Measurements from ENCODE around the gene KAZN. TPM values are rescaled to one million over a fixed set of nuclear protein-coding genes. Genes with fewer than 3 reads are reported as not detected.

KAZN gene
- total and polyA plus RNA-seq, 3 donors from 2014 or later, result 12.1 to 14.6 (median 13.8) TPM

DNA sequence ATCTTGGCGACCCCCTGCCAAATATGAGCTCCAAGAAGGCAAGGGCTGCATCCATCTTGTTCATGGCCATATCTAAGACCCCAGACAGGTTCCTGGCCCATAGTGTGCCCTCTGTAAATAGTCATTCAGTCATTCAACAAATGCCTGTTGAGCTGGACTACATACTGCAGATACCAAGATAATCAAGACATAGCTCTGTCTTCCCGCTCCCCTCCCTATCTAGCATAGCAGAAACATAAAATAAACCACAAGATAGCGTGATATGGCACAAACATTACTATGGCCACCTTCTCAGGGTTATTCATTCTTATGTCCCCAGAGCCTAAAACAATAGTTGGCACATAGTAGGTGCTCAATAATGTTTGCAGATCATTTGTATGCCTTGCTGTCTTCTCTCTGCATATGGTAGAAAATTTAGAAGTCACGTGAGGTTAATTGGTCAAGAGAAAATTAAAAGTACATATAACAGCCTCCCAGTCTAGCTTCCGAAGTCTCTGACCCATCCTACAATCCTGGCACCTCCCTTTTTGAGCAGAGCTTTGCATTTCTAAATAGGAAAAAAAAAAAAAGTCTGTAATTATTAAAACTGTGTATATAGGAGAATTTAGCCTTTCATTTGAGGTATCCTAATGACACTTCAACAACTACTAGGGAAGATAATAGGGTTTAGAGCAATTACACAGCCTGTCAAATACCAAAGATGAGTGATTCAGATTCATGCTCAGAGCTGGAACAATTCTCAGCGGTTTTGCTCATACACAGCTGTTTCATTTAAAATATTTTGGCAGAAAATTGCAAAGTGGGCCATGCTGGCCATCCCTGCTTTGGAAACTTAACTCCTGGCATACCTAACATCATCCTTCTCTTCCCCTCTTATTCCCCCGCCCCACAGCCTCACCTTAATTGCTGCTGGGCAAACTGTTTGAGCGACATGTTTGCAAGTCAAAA, 219.0 kb downstream of the KAZN start:
- H3K4me1 ChIP-seq, result no peaks in the 10 kb centered on the region
- intact Hi-C loops (cut with DNase I; ENCODE audit: low total_unique reads), result no loop called here
- H3K9me3 ChIP-seq, result no peaks in the 10 kb centered on the region
- WGBS, 2 donors, result 83 to 88% methylated on average over 8 of the region's 8 CpGs
- H3K27ac ChIP-seq, result no peak overlapping the region
- no peak for TF ChIP-seq POLR2A (IDR thresholded peaks at IDR 0.05)
- TF ChIP-seq, protein P1, sequence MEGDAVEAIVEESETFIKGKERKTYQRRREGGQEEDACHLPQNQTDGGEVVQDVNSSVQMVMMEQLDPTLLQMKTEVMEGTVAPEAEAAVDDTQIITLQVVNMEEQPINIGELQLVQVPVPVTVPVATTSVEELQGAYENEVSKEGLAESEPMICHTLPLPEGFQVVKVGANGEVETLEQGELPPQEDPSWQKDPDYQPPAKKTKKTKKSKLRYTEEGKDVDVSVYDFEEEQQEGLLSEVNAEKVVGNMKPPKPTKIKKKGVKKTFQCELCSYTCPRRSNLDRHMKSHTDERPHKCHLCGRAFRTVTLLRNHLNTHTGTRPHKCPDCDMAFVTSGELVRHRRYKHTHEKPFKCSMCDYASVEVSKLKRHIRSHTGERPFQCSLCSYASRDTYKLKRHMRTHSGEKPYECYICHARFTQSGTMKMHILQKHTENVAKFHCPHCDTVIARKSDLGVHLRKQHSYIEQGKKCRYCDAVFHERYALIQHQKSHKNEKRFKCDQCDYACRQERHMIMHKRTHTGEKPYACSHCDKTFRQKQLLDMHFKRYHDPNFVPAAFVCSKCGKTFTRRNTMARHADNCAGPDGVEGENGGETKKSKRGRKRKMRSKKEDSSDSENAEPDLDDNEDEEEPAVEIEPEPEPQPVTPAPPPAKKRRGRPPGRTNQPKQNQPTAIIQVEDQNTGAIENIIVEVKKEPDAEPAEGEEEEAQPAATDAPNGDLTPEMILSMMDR (IDR thresholded peaks at IDR 0.05), result no peak
- no peaks in the 10 kb centered on the region for H3K27me3 ChIP-seq
- H3K36me3 ChIP-seq (ENCODE audit: low read depth, missing control alignments), result no peaks in the 10 kb centered on the region
- no peak for DNase-seq
- H3K4me3 ChIP-seq, result no peak overlapping the region

DNA sequence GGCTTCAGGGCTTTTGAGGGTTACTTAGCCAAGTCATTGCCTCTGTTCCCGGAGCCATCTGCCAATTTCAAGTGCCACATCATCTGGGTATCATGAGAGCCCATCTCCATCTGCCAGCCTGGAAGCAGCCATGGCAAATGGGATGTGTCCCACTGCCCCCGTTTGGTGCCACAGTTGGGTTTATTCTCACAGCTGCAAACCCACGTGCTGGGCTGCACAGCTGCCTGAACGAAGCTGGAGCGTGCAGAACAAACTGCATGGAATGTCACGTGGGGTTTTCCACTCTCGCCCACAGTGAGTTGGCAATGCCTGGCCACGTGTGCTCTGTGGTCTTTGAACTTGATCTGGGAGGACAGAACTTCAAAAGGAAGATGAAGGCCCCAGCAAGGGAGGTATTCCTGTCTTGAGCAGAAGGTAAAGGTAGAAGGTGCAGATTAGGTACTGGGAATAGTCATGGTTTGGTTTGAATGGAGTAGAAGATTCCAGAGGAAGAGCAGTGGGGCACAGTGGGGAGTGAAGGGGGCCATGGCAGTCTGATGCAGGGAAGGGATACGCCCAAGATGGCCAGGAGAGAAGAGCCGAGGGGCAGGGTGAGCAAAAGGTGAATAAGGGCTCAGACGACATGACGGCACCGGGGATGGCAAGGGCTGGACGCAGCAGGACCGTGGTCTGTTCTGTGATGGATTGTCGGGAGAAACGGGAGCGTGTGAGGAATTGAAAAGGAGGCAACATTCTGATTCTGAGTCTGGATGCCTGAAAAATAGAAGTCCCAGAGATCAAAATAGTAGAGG, 222.0 kb downstream of the KAZN start:
- no peak for DNase-seq
- intact Hi-C loops (cut with DNase I; ENCODE audit: low total_unique reads), result no loop called here

DNA sequence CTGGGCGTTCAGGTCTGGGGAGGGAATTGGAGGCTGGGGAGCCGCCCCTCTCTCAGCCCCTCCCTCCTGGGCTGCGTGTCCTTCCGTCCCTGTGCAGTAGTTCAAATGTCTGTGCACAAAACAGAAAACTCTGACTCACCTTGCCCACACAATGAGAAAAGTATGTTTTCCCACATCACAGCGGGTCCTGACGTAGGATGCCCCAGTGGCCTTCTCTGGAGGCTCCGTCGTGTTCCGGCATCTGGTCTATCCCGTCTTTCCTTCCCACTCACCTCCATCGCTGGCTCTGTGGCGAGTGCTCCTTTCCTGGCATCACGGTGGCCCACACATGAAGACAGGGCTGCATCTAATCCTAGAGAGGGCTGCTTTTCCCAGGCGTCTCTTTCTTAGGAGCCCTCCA, 224.0 kb downstream of the KAZN start:
- H3K9me3 ChIP-seq, result no peaks in the 10 kb centered on the region
- H3K27me3 ChIP-seq, result no peaks in the 10 kb centered on the region
- no peak overlapping the region for H3K27ac ChIP-seq
- no peak for DNase-seq
- TF ChIP-seq, protein P1 (IDR thresholded peaks at IDR 0.05), result no peak
- no peak for TF ChIP-seq POLR2A (IDR thresholded peaks at IDR 0.05)
- 85 to 90% methylated on average over 14 of the region's 14 CpGs for WGBS, 2 donors
- H3K4me3 ChIP-seq, result no peak overlapping the region
- intact Hi-C loops (cut with DNase I; ENCODE audit: low total_unique reads), result no loop called here
- H3K36me3 ChIP-seq (ENCODE audit: low read depth, missing control alignments), result no peaks in the 10 kb centered on the region
- H3K4me1 ChIP-seq, result no peaks in the 10 kb centered on the region

More for the DNA sequence above, 222.0 kb downstream of the KAZN start:
- H3K4me1 ChIP-seq, result no peaks in the 10 kb centered on the region
- H3K4me3 ChIP-seq, result no peak overlapping the region
- H3K36me3 ChIP-seq (ENCODE audit: low read depth, missing control alignments), result no peaks in the 10 kb centered on the region
- no peaks in the 10 kb centered on the region for H3K9me3 ChIP-seq
- H3K27me3 ChIP-seq, result no peaks in the 10 kb centered on the region
- TF ChIP-seq POLR2A (IDR thresholded peaks at IDR 0.05), result no peak
- TF ChIP-seq, protein P1 (IDR thresholded peaks at IDR 0.05), result no peak
- 86 to 87% methylated on average over 17 to 18 of the region's 18 CpGs for WGBS, 2 donors
- H3K27ac ChIP-seq, result no peak overlapping the region

DNA sequence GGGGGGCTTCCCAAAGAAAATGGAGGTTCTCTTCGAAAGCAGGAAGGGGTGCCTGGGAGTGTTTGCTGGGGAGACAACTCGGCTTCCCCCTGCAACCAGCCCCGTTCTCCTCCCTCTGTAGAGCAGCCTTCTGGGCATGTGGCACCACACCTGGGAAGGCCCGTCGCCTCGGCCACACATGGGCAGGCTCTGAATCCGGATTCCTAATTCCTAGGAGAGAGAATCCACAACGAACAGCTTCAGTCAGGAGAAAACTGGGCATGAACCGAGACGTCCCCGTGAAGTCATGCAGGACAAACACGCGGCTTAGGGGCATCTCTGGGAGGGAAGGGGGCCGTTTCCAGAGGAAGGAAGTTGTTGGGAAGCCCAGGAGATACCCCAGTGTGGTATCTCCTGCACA, 224.5 kb downstream of the KAZN start:
- no peak for DNase-seq
- Histone ChIP-seq H3K4me1 (no peaks in the 10 kb centered on the region), H3K4me3 (no peak overlapping the region), H3K36me3 (ENCODE audit: low read depth, missing control alignments) (no peaks in the 10 kb centered on the region), H3K27ac (no peak overlapping the region), H3K9me3 (no peaks in the 10 kb centered on the region), H3K27me3 (no peaks in the 10 kb centered on the region)
- 83 to 92% methylated on average over 14 of the region's 14 CpGs for WGBS, 2 donors
- intact Hi-C loops (cut with DNase I; ENCODE audit: low total_unique reads), result no loop called here
- TF ChIP-seq, protein P1 (IDR thresholded peaks at IDR 0.05), result no peak
- no peak for TF ChIP-seq POLR2A (IDR thresholded peaks at IDR 0.05)

Measured in testis (tissue), 3 donors.